ENCODE results near the gene NPY4R2.
"Not testable (repeated sequence)": the region's sequence is repeated elsewhere in the genome, so short reads cannot be mapped to it uniquely, and the experiment has no call there.

Gene NPY4R2

DNA sequence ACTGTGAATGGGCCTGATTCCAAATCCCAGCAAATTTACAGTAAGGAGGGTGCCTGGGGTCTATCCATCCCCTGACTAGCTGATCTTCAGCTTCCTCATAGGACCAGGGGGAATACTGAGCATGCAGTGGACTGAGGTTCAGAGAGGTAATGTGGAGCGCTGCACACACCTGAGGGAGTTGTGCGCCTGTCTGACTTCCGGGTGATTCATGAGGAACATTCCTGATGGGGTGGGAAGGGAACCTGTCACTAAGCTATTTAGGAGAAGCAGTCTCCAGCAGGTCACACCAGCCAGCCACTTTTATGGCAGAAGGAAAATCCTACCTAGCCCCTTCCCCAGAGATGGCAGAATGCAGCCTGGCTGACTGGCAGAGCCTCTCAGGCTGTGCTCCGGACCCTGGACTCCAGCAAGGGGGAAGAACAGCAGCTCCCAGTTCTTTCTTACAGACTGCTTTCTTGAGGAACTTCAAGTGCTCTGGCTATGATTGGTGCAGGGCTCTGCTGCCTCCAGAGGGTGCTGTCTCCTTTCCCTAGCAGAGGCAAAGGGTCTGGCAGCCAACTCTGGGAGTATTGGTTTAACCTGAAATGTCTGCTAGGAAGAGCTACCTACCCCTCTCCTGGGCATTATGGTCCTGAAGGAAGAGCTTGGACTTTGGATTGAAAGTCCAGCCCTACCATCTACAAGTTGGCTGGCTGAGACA lies 2.5 kb upstream of the NPY4R2 start:
- not testable (repeated sequence) for DNase-seq (ENCODE audit: low read depth); H3K4me3 ChIP-seq (ENCODE audit: low read length)
- TF ChIP-seq, protein P1, sequence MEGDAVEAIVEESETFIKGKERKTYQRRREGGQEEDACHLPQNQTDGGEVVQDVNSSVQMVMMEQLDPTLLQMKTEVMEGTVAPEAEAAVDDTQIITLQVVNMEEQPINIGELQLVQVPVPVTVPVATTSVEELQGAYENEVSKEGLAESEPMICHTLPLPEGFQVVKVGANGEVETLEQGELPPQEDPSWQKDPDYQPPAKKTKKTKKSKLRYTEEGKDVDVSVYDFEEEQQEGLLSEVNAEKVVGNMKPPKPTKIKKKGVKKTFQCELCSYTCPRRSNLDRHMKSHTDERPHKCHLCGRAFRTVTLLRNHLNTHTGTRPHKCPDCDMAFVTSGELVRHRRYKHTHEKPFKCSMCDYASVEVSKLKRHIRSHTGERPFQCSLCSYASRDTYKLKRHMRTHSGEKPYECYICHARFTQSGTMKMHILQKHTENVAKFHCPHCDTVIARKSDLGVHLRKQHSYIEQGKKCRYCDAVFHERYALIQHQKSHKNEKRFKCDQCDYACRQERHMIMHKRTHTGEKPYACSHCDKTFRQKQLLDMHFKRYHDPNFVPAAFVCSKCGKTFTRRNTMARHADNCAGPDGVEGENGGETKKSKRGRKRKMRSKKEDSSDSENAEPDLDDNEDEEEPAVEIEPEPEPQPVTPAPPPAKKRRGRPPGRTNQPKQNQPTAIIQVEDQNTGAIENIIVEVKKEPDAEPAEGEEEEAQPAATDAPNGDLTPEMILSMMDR (conservative IDR thresholded peaks at IDR 0.05; ENCODE audit: low read length) = peak; percentile 8; the same call in 1 of the 2 replicates

- peak; percentile 12 for DNase-seq (ENCODE audit: low read depth)
- not testable (repeated sequence) for H3K4me3 ChIP-seq (ENCODE audit: low read length)
Observed at GRCh38 chr10:47920610-47921009, 2.1 kb downstream of the NPY4R2 start.

DNA sequence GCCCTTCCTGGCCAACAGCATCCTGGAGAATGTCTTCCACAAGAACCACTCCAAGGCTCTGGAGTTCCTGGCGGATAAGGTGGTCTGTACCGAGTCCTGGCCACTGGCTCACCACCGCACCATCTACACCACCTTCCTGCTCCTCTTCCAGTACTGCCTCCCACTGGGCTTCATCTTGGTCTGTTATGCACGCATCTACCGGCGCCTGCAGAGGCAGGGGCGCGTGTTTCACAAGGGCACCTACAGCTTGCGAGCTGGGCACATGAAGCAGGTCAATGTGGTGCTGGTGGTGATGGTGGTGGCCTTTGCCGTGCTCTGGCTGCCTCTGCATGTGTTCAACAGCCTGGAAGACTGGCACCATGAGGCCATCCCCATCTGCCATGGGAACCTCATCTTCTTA lies 4.0 kb downstream of the NPY4R2 start:
- not testable (repeated sequence) for DNase-seq (ENCODE audit: low read depth); H3K4me3 ChIP-seq (ENCODE audit: low read length)

DNA sequence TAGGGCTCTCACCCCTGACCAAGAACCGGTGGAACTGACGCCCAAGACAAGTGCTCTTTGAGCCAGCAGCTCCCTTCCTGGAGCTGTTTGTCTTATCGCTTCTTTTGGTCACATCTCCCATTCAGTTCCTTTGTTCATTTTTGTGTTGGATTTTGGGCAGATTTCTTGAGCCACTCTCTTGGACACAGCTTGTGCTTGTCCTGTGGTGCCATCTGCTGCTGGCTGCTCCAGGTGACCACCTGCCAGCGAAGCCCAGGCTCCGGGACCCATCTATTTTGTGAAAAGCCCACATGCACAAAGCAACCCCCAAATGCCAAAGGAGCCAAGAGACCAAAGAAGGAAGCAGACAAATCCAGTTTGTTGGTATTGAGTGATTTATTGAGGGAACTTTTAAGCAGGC lies 6.2 kb downstream of the NPY4R2 start:
- H3K4me3 ChIP-seq (ENCODE audit: low read length); DNase-seq (ENCODE audit: low read depth): not testable (repeated sequence)

GRCh38 chr10:47927147-47927916 lies 8.9 kb downstream of the NPY4R2 start:
- DNase-seq (ENCODE audit: low read depth); H3K4me3 ChIP-seq (ENCODE audit: low read length): not testable (repeated sequence)

- H3K4me3 ChIP-seq (ENCODE audit: low read length); DNase-seq (ENCODE audit: low read depth): not testable (repeated sequence)
Observed at GRCh38 chr10:47928225-47928624, 9.8 kb downstream of the NPY4R2 start.

GRCh38 chr10:47932824-47933223 lies 14.4 kb downstream of the NPY4R2 start:
- DNase-seq (ENCODE audit: low read depth); H3K4me3 ChIP-seq (ENCODE audit: low read length): not testable (repeated sequence)

- DNase-seq (ENCODE audit: low read depth); H3K4me3 ChIP-seq (ENCODE audit: low read length): not testable (repeated sequence)
Observed at GRCh38 chr10:47933462-47933861, 15.0 kb downstream of the NPY4R2 start.

- DNase-seq (ENCODE audit: low read depth); H3K4me3 ChIP-seq (ENCODE audit: low read length): not testable (repeated sequence)
Observed at GRCh38 chr10:47936772-47937228, 18.3 kb downstream of the NPY4R2 start.

DNA sequence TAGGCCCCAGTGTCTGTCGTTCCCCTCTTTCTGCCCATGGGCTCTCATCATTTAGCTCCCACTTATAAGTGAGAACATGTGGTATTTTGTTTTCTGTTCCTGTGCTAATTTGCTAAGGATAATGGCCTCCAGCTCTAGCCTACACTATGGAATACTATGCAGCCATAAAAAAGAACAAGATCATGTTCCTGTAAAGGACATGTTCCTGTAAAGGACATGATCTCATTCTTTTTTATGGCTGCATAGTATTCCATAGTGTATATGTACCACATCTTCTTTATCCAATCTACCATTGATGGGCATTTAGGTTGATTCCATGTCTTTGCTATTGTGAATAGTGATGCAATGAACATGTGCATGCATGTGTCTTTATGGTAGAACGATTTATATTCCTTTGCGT lies 19.2 kb downstream of the NPY4R2 start:
- DNase-seq (ENCODE audit: low read depth); H3K4me3 ChIP-seq (ENCODE audit: low read length): not testable (repeated sequence)

DNA sequence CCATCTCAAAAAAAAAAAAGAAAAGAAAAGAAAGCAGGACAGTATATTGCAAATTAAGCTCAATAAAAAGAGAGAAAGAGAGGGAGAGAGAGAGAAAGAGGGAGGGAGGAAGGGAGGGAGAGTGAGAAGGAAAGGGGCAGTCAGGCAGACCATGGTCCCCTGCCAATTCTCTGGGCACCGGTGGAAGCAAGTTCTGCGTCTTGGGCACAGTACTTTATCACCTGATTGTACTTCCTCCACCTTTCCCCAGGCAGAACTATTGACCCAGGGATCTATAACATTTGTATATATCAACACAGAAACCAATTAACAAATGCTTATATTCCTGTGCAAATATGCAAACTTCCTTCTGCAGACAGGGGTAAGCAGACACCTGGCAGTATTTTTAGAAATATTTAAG lies 22.4 kb downstream of the NPY4R2 start:
- not testable (repeated sequence) for H3K4me3 ChIP-seq (ENCODE audit: low read length); DNase-seq (ENCODE audit: low read depth)

DNA sequence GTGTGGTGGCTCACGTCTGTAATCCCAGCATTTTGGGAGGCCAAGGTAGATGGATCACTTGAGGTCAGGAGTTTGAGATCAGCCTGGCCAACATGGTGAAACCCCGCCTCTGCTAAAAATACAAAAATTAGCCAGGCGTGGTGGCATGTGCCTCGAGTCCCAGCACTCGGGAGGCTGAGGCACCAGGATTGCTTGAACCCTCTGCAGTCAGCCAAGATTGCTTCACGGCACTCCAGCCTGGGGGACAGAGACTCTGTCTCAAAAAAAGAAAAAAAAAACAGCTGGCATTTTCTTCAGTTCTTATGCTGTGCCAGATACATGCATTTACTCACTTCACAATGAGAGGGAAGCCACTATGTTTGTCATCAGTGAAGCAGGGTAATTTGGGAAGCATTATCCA lies 22.9 kb downstream of the NPY4R2 start:
- not testable (repeated sequence) for DNase-seq (ENCODE audit: low read depth); H3K4me3 ChIP-seq (ENCODE audit: low read length)

DNA sequence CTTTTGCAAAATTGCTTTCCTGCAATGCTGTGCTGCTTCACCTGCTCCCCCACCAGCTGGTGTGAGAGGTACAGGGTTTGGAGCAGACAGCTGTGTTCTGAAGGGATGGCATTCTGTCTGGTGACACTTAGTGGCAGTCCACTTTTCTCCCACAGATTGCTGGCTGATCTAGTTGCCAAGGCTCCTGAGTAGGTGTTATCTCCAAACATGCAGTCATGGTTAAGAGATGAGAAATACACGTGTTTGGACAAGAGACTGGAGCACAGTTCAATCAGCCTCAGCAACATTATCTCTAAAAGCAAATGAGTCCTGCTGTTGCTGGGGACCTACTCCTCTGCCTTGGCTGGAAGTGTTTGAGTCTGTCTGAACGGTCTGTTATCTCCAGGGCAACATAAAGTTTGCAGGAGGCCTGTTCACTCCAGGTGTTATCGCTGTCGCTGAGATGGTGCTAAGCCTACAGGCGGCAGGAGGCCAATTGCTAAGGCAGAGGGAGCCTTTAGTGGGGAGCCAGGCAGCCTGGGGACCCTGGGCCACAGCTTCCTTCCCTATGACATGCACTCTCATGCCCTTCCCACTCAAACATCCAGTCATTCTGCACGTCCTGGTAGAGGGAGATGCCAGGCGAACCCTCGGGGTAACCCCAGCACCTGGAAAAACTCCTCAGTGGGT lies 24.0 kb downstream of the NPY4R2 start:
- not testable (repeated sequence) for H3K4me3 ChIP-seq (ENCODE audit: low read length); DNase-seq (ENCODE audit: low read depth)

GRCh38 chr10:47943328-47943727 lies 24.9 kb downstream of the NPY4R2 start:
- H3K4me3 ChIP-seq (ENCODE audit: low read length); DNase-seq (ENCODE audit: low read depth): not testable (repeated sequence)

GRCh38 chr10:47947424-47947823 lies 29.0 kb downstream of the NPY4R2 start:
- DNase-seq (ENCODE audit: low read depth); H3K4me3 ChIP-seq (ENCODE audit: low read length): not testable (repeated sequence)

DNA sequence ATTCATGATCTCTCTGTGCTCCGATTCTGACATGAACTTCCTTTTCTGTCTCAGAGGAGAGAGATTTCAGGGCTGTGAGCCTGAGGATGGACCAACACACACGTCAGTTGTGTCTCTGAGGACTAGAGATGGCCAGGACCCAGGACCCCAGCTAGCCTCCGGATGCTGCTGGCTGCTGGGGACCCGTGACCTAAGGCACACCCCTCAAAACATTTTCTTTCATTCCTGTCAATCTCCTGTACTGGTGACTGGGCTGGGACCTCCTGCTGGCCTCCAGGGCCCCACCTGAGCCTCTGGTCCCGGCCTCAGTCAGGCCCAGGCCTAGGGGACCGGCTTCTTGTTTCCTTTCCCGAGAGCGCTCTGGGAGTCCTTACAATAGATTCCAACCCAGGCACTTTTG lies 38.7 kb downstream of the NPY4R2 start:
- not testable (repeated sequence) for H3K4me3 ChIP-seq (ENCODE audit: low read length); DNase-seq (ENCODE audit: low read depth)

GRCh38 chr10:47959677-47960076 lies 41.2 kb downstream of the NPY4R2 start:
- H3K4me3 ChIP-seq (ENCODE audit: low read length) = not testable (repeated sequence)
- peak; percentile 0 for DNase-seq (ENCODE audit: low read depth)

DNA sequence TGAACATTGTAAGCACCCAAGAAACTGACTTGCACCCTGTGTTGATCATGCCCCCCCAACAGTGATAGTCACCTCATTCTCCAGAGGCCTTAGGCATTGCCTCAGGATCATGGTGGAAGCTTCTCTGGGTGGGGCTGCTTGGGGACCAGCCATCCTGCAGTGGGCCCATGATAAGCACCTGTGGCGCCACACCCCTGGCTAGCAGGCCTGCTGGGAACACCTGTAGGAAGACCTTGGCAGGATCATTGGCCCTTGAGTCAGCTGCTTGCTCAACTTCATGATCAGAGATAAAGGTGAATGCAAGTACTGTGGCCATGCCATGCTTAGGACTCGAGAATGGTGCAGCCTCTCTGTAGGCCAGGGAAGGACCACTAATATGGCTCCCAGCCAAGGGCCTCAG lies 42.2 kb downstream of the NPY4R2 start:
- not testable (repeated sequence) for DNase-seq (ENCODE audit: low read depth); H3K4me3 ChIP-seq (ENCODE audit: low read length)

DNA sequence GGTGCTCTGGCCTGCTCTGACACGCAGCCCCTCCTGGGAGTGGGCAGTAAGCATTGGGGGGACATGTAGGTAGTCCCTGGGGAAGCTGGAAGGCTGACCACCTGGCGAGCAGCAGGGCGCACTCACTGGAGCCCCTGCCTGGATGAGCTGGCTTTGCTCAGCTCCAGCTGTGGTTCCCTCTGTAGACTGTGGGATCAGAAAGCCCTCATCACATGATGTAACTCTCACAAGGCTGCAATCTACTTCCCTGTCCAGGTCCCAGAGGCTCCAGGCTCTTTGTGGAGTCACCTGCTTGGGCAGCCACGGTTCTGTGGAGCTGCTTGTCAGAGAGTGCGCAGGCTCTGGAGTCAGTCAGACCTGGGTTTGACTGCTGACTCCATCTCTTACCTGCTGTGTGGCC lies 44.3 kb downstream of the NPY4R2 start:
- not testable (repeated sequence) for DNase-seq (ENCODE audit: low read depth); H3K4me3 ChIP-seq (ENCODE audit: low read length)
